UCSD-AML1 (cell line): ENCODE data around the gene CASTOR2.
"Not testable (repeated sequence)": the region's sequence is repeated elsewhere in the genome, so short reads cannot be mapped to it uniquely, and the experiment has no call there.

Experiments
- DNase-seq: peaks from one replicate; lab custom pipeline; 2025; ENCODE audit not compliant: unreplicated experiment; lab: John Stamatoyannopoulos, UW

Gene CASTOR2

GRCh38 chr7:74964511-74965119, at the start of gene CASTOR2:
TSS of gene CASTOR2 (plus strand) at chr7:74964705. CDS start at chr7:74964986, 281 bp downstream.
- peak; percentile 65 for DNase-seq

GRCh38 chr7:74922321-74922890, 42.1 kb upstream of the CASTOR2 start:
- DNase-seq = not testable (repeated sequence)

- DNase-seq = not testable (repeated sequence)
Measured at GRCh38 chr7:74923644-74924043, 40.9 kb upstream of the CASTOR2 start.

- DNase-seq = not testable (repeated sequence)
Measured at GRCh38 chr7:74926968-74927367, 37.5 kb upstream of the CASTOR2 start.

- DNase-seq = not testable (repeated sequence)
Measured at GRCh38 chr7:74931563-74932328, 32.8 kb upstream of the CASTOR2 start.

GRCh38 chr7:74939429-74939828, 25.1 kb upstream of the CASTOR2 start:
- DNase-seq = not testable (repeated sequence)

- DNase-seq = not testable (repeated sequence)
Measured at GRCh38 chr7:74941302-74942069, 23.0 kb upstream of the CASTOR2 start.

- not testable (repeated sequence) for DNase-seq
Measured at GRCh38 chr7:74943923-74944322, 20.6 kb upstream of the CASTOR2 start.

- DNase-seq = not testable (repeated sequence)
Measured at GRCh38 chr7:74947741-74948140, 16.8 kb upstream of the CASTOR2 start.

- DNase-seq = not testable (repeated sequence)
Measured at GRCh38 chr7:74953774-74954173, 10.7 kb upstream of the CASTOR2 start.

- not testable (repeated sequence) for DNase-seq
Measured at GRCh38 chr7:74958328-74958727, 6.2 kb upstream of the CASTOR2 start.

GRCh38 chr7:74963704-74964510, 598 bp upstream of the CASTOR2 start:
- DNase-seq = not testable (repeated sequence)

GRCh38 chr7:74966208-74966854, 1.8 kb downstream of the CASTOR2 start:
- DNase-seq = not testable (repeated sequence)

- not testable (repeated sequence) for DNase-seq
Measured at GRCh38 chr7:74966909-74967308, 2.4 kb downstream of the CASTOR2 start.

- DNase-seq = not testable (repeated sequence)
Measured at GRCh38 chr7:74971431-74971830, 6.9 kb downstream of the CASTOR2 start.

- DNase-seq = not testable (repeated sequence)
Measured at GRCh38 chr7:74972377-74972776, 7.9 kb downstream of the CASTOR2 start.

GRCh38 chr7:74975959-74976358, 11.5 kb downstream of the CASTOR2 start:
- not testable (repeated sequence) for DNase-seq

GRCh38 chr7:74977523-74977922, 13.0 kb downstream of the CASTOR2 start:
- not testable (repeated sequence) for DNase-seq

- DNase-seq = not testable (repeated sequence)
Measured at GRCh38 chr7:74988436-74988835, 23.9 kb downstream of the CASTOR2 start.

GRCh38 chr7:74993121-74993520, 28.6 kb downstream of the CASTOR2 start:
- DNase-seq = no peak
